ENCODE measurements around the gene SNX20.

The SNX20 gene

DNA sequence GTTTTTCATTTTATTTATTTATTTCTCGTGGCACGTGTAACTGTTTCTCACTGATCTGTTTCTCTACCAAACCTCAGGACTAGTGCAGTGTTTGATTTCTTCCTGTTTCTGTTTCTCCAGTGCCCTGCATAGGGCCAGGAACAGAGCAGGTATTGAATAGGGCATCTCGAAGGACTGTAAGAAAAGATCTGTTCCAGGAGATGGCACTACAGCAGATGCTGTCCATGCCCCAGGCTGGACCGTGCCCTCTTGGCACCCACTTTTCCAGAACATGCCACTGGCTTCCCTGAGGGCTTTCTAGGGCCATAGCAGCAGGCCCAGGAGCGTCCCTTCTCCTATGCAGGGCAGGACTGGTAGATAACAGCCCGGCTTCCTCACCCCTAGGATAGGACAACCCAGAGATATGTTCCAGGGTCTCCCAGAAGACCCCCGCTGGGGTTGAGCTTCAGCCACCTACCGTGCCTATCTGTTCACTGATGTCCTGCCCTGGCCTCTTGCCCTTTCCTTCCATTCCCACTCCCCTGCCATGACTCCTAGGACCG is 4.4 kb downstream of the SNX20 start:
- H3K36me3 Mint-ChIP-seq (ENCODE audit: low read depth), result peaks cover 10% of the 10 kb centered on the region
- no peaks in the 10 kb centered on the region for H3K4me1 Mint-ChIP-seq
- TF ChIP-seq, protein P1, sequence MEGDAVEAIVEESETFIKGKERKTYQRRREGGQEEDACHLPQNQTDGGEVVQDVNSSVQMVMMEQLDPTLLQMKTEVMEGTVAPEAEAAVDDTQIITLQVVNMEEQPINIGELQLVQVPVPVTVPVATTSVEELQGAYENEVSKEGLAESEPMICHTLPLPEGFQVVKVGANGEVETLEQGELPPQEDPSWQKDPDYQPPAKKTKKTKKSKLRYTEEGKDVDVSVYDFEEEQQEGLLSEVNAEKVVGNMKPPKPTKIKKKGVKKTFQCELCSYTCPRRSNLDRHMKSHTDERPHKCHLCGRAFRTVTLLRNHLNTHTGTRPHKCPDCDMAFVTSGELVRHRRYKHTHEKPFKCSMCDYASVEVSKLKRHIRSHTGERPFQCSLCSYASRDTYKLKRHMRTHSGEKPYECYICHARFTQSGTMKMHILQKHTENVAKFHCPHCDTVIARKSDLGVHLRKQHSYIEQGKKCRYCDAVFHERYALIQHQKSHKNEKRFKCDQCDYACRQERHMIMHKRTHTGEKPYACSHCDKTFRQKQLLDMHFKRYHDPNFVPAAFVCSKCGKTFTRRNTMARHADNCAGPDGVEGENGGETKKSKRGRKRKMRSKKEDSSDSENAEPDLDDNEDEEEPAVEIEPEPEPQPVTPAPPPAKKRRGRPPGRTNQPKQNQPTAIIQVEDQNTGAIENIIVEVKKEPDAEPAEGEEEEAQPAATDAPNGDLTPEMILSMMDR (IDR thresholded peaks at IDR 0.05; ENCODE audit: unreplicated experiment in 3 of 3), result no peak
- no peak overlapping the region for H3K27ac Mint-ChIP-seq
- no peak overlapping the region for H3K4me3 Mint-ChIP-seq
- H3K27me3 Mint-ChIP-seq (ENCODE audit: low read depth), result peaks cover 5% of the 10 kb centered on the region
- peaks cover 13% of the 10 kb centered on the region for H3K9me3 Mint-ChIP-seq

GRCh38 chr16:50675686-50676610 is 5.2 kb downstream of the SNX20 start:
- no peak overlapping the region for H3K27ac Mint-ChIP-seq
- TF ChIP-seq, protein P1 (IDR thresholded peaks at IDR 0.05; ENCODE audit: unreplicated experiment in 3 of 3), result no peak
- H3K9me3 Mint-ChIP-seq, result peaks cover 17% of the 10 kb centered on the region
- H3K4me1 Mint-ChIP-seq, result no peaks in the 10 kb centered on the region
- H3K27me3 Mint-ChIP-seq (ENCODE audit: low read depth), result peaks cover 5% of the 10 kb centered on the region
- peaks cover 16% of the 10 kb centered on the region for H3K36me3 Mint-ChIP-seq (ENCODE audit: low read depth)
- H3K4me3 Mint-ChIP-seq, result no peak overlapping the region

DNA sequence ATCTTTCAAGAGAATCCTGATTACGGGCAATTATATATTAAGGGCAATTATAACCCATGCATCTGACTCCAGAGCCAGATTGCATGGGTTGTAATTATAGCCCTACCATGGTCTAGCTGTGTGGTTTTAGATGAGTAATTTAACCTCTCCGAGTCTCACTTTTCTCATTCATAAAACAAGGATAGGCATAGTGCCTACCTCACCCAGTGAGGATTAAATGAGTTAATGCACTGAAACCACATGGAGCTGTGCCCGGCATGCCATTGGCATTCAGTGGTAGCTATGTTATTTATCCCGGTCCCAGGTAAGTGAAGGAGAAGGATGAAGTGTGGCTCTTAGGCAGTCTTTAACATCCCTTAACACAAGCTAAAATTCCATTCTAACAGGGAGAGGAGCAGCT is 6.3 kb downstream of the SNX20 start:
- TF ChIP-seq, protein P1 (IDR thresholded peaks at IDR 0.05; ENCODE audit: unreplicated experiment in 3 of 3), result no peak
- peaks cover 16% of the 10 kb centered on the region for H3K36me3 Mint-ChIP-seq (ENCODE audit: low read depth)
- peaks cover 17% of the 10 kb centered on the region for H3K9me3 Mint-ChIP-seq

GRCh38 chr16:50673496-50674275 is 7.4 kb downstream of the SNX20 start:
- Mint-ChIP-seq H3K4me3 (no peak overlapping the region), H3K9me3 (peaks cover 17% of the 10 kb centered on the region), H3K4me1 (peaks cover 6% of the 10 kb centered on the region), H3K27ac (no peak overlapping the region), H3K27me3 (ENCODE audit: low read depth) (peaks cover 6% of the 10 kb centered on the region), H3K36me3 (ENCODE audit: low read depth) (peaks cover 16% of the 10 kb centered on the region)
- TF ChIP-seq, protein P1 (IDR thresholded peaks at IDR 0.05; ENCODE audit: unreplicated experiment in 3 of 3), result no peak

More for the DNA sequence above, 6.3 kb downstream of the SNX20 start:
- no peak overlapping the region for H3K27ac Mint-ChIP-seq
- H3K4me3 Mint-ChIP-seq, result no peak overlapping the region
- H3K27me3 Mint-ChIP-seq (ENCODE audit: low read depth), result peaks cover 9% of the 10 kb centered on the region
- no peaks in the 10 kb centered on the region for H3K4me1 Mint-ChIP-seq

DNA sequence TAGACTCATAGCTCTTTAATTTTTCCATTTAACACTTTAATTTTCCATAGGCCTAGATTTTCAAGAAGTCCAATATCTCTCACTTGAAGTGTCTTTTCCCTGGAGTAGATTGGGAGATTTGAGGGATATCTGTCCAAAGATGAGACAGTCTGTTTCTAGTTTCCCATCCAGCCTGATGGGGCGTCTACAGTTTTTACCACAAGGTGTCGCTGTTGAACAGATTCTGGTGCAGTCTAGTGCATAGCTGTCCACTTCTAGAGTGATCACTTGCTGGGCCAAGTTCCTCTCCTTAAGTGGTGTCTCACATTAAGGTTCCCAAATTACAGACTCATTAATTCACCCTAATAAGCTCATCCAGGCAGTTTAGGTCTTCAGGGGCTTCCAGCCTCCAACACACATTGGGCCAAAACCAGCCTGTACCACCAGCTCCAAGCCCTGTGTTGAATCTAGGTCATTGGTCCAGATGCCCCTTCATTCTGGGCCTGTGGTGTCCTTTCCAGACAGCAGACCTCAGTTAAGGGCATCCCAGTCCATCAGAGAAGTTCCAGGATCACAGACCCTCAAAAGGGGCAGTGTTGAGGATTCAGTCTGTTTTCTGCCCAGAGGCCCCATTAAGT is 9.4 kb downstream of the SNX20 start:
- Mint-ChIP-seq H3K36me3 (ENCODE audit: low read depth) (peaks cover 16% of the 10 kb centered on the region), H3K4me3 (no peak overlapping the region), H3K27me3 (ENCODE audit: low read depth) (peaks cover 5% of the 10 kb centered on the region), H3K9me3 (peaks cover 17% of the 10 kb centered on the region), H3K27ac (no peak overlapping the region), H3K4me1 (peaks cover 22% of the 10 kb centered on the region)
- TF ChIP-seq, protein P1 (IDR thresholded peaks at IDR 0.05; ENCODE audit: unreplicated experiment in 3 of 3), result peak; percentile 10 to 42 (median 18)
